WTC11 (cell line): ENCODE results near the gene NCOA1. TPM values are rescaled to one million over a fixed set of nuclear protein-coding genes. Genes with fewer than 3 reads are reported as not detected.
A peak's percentile ranks its signal among the peaks of the same experiment; 100 is the strongest.

Experiments
- ATAC-seq: fragments of 200-7000 bp; cut with Tn5 transposase; 2 replicates; pipeline ENCODE4 v1.10.0; 2021; ENCODE audit warnings: mild to moderate bottlenecking, moderate library complexity
- CTCF ChIA-PET: fragments of 300-600 bp; sonication (Branson Sonifier 250); formaldehyde crosslinking; loops from one replicate; lab custom pipeline; 2021; ENCODE audit warnings: antibody characterized with exemption; lab: Charles Lee
- POLR2A ChIA-PET: fragments of 350-600 bp; sonication (Branson Sonifier 250); formaldehyde crosslinking; loops from one replicate; lab custom pipeline; 2021; ENCODE audit warnings: antibody characterized with exemption; lab: Charles Lee
- DNase-seq: peaks from one replicate; pipeline ENCODE4 v3.0.0; 2021; ENCODE audit warnings: low spot score
- H3K27ac Mint-ChIP-seq: 2 replicates; pipeline ENCODE4 v1.8.0; 2021; ENCODE audit warnings: mixed read lengths
- H3K27me3 Mint-ChIP-seq: 2 replicates; pipeline ENCODE4 v1.8.0; 2021; ENCODE audit warnings: low read depth, mild to moderate bottlenecking, moderate library complexity, mixed read lengths
- H3K36me3 Mint-ChIP-seq: 2 replicates; pipeline ENCODE4 v1.8.0; 2021; ENCODE audit warnings: mixed read lengths
- H3K4me1 Mint-ChIP-seq: 2 replicates; pipeline ENCODE4 v1.8.0; 2022; ENCODE audit warnings: mixed read lengths
- H3K4me3 Mint-ChIP-seq: 2 replicates; pipeline ENCODE4 v1.8.0; 2021; ENCODE audit warnings: mild to moderate bottlenecking, moderate library complexity, mixed read lengths
- H3K9me3 Mint-ChIP-seq: 2 replicates; pipeline ENCODE4 v1.8.0; 2021; ENCODE audit warnings: mixed read lengths
- ATF2 ChIP-seq: sonication (generic); formaldehyde crosslinking; IDR thresholded peaks from 2 replicates; pipeline ENCODE4 v1.8.1; 2022; ENCODE audit warnings: low read depth, missing genetic modification reagents, borderline replicate concordance
- E2F1 ChIP-seq: sonication (generic); formaldehyde crosslinking; IDR thresholded peaks from 2 replicates; pipeline ENCODE4 v1.8.0; 2022; ENCODE audit warnings: mild to moderate bottlenecking, missing genetic modification reagents
- IRF2 ChIP-seq: sonication (generic); formaldehyde crosslinking; IDR thresholded peaks from 2 replicates; pipeline ENCODE4 v1.8.0; 2022; ENCODE audit warnings: low read depth, missing genetic modification reagents, borderline replicate concordance
- MLX ChIP-seq: sonication (generic); formaldehyde crosslinking; IDR thresholded peaks from 2 replicates; pipeline ENCODE4 v1.8.1; 2023; ENCODE audit warnings: mild to moderate bottlenecking, missing genetic modification reagents, moderate library complexity
- RELA ChIP-seq: sonication (generic); formaldehyde crosslinking; IDR thresholded peaks from 2 replicates; pipeline ENCODE4 v1.8.1; 2022; ENCODE audit warnings: missing genetic modification reagents, mild to moderate bottlenecking, borderline replicate concordance
- RORB ChIP-seq: fragments of 250-450 bp; sonication (Bioruptor Pico); IDR thresholded peaks from 2 replicates; pipeline ENCODE4 v1.9.0; 2021; ENCODE audit warnings: mild to moderate bottlenecking
- SMAD3 ChIP-seq: sonication (generic); formaldehyde crosslinking; IDR thresholded peaks from 2 replicates; pipeline ENCODE4 v1.8.0; 2022; ENCODE audit warnings: missing genetic modification reagents, mild to moderate bottlenecking, borderline replicate concordance
- SOX15 ChIP-seq: fragments of 250-450 bp; sonication (Bioruptor Pico); IDR thresholded peaks from 2 replicates; pipeline ENCODE4 v1.9.0; 2021; ENCODE audit warnings: mild to moderate bottlenecking
- SP1 ChIP-seq: sonication (generic); formaldehyde crosslinking; conservative IDR thresholded peaks from 2 replicates; pipeline ENCODE4 v1.8.1; 2022; ENCODE audit warnings: missing genetic modification reagents
- TP53 ChIP-seq: sonication (generic); formaldehyde crosslinking; IDR thresholded peaks from 2 replicates; pipeline ENCODE4 v1.8.1; 2023; ENCODE audit warnings: mild to moderate bottlenecking, missing genetic modification reagents
- ZBTB43 ChIP-seq: sonication (generic); formaldehyde crosslinking; IDR thresholded peaks from 2 replicates; pipeline ENCODE4 v1.8.1; 2023; ENCODE audit warnings: mild to moderate bottlenecking, missing genetic modification reagents
- ZNF532 ChIP-seq: fragments of 250-450 bp; sonication (Bioruptor Pico); IDR thresholded peaks from 2 replicates; pipeline ENCODE4 v1.9.0; 2021; ENCODE audit warnings: mild to moderate bottlenecking, borderline replicate concordance
- ZSCAN18 ChIP-seq: fragments of 250-450 bp; sonication (Bioruptor Pico); IDR thresholded peaks from 2 replicates; pipeline ENCODE4 v2.1.2; 2022; ENCODE audit warnings: mild to moderate bottlenecking, moderate library complexity
- total RNA-seq: library from RNA; stranded (reverse); gene quantifications from 3 replicates; pipeline ENCODE4 v1.2.3, GENCODE V29; 2021

Gene NCOA1
- total RNA-seq, 1 experiment from 2014 or later, result 16.9 TPM

- no peak overlapping the region for H3K27ac Mint-ChIP-seq
- peaks cover 40% of the 10 kb centered on the region for H3K9me3 Mint-ChIP-seq
- H3K27me3 Mint-ChIP-seq, result no peaks in the 10 kb centered on the region
- CTCF ChIA-PET, result interaction anchor here (0.7 kb wide), 1 partner anchor 336 kb away, joined by 3 read pairs; no protein-coding TSS in a partner anchor
- no peak overlapping the region for H3K4me3 Mint-ChIP-seq
- H3K36me3 Mint-ChIP-seq, result peaks cover 40% of the 10 kb centered on the region
- no peak for DNase-seq
- TF ChIP-seq ATF2 (CRISPR knock-in tag) (no peak), SP1 (CRISPR knock-in tag) (no peak), SOX15 (no peak), ZBTB43 (CRISPR knock-in tag) (no peak), ZSCAN18 (no peak), IRF2 (CRISPR knock-in tag) (no peak), RORB (CRISPR knock-in tag) (no peak), TP53 (CRISPR knock-in tag) (no peak)
- no peak for ATAC-seq
- peaks cover 9% of the 10 kb centered on the region for H3K4me1 Mint-ChIP-seq
- POLR2A ChIA-PET, result interaction anchor here (0.6 kb wide), 1 partner anchor 35 kb away, joined by 6 read pairs; no protein-coding TSS in a partner anchor
These were observed 60.0 kb downstream of the NCOA1 start for GRCh38 chr2:24551016-24551415.

- TF ChIP-seq MLX (CRISPR knock-in tag) (no peak), ZNF532 (CRISPR knock-in tag) (no peak), SMAD3 (no peak), RELA (no peak), TP53 (CRISPR knock-in tag) (no peak), E2F1 (CRISPR knock-in tag) (no peak)
- H3K36me3 Mint-ChIP-seq, result peaks cover 44% of the 10 kb centered on the region
- H3K4me1 Mint-ChIP-seq, result peaks cover 9% of the 10 kb centered on the region
- ATAC-seq (no peak), DNase-seq (no peak)
- no peak overlapping the region for H3K4me3 Mint-ChIP-seq
- ChIA-PET POLR2A (no interaction called here), CTCF (no interaction called here)
- peaks cover 44% of the 10 kb centered on the region for H3K9me3 Mint-ChIP-seq
- peak overlapping the region; percentile 30; the same call in 1 of the 2 replicates for H3K27ac Mint-ChIP-seq
- no peaks in the 10 kb centered on the region for H3K27me3 Mint-ChIP-seq
These were observed 61.8 kb downstream of the NCOA1 start for GRCh38 chr2:24552836-24553235.
